K562 (cell line): ENCODE measurements around the gene NAB1. TPM values are rescaled to one million over a fixed set of nuclear protein-coding genes. Genes with fewer than 3 reads are reported as not detected.
A peak's percentile ranks its signal among the peaks of the same experiment; 100 is the strongest.

Experiments
- ARID3B ChIP-seq: fragments of 250-450 bp; sonication (Bioruptor Pico); IDR thresholded peaks from 2 replicates; pipeline ENCODE4 v1.4.0; 2020; ENCODE audit warnings: borderline replicate concordance
- FOSL1 ChIP-seq: fragments of 200-800 bp; sonication (Bioruptor generic); conservative IDR thresholded peaks from 2 replicates; pipeline ENCODE4 v1.6.1; 2016; ENCODE audit warnings: missing genetic modification characterization, missing compliant biosample characterization
- FOXJ2 ChIP-seq: fragments of 200-800 bp; sonication (Bioruptor generic); IDR thresholded peaks from 2 replicates; pipeline ENCODE4 v1.6.1; 2016; ENCODE audit warnings: missing genetic modification characterization, missing compliant biosample characterization
- HNRNPLL ChIP-seq: fragments of 200-400 bp; formaldehyde crosslinking; IDR thresholded peaks from 2 replicates; pipeline ENCODE4 v1.6.1; 2017; ENCODE audit warnings: low read length, low read depth, mild to moderate bottlenecking; ENCODE audit not compliant: poor library complexity, severe bottlenecking
- MCM2 ChIP-seq: fragments of 450-650 bp; IDR thresholded peaks from 2 replicates; pipeline ENCODE4 v1.6.1; 2017; ENCODE audit warnings: low read depth, mild to moderate bottlenecking
- NR2C1 ChIP-seq, 2 experiments: fragments of 450-650 bp; IDR thresholded peaks; 2 replicates each; pipeline ENCODE4 v1.6.1; 2017; ENCODE audit warnings: mild to moderate bottlenecking in 2 of 2, antibody characterized with exemption in 1 of 2, inconsistent platforms in 1 of 2, missing compliant biosample characterization in 1 of 2, missing genetic modification characterization in 1 of 2
- PCBP1 ChIP-seq: fragments of 200-400 bp; formaldehyde crosslinking; IDR thresholded peaks from 2 replicates; pipeline ENCODE4 v1.6.1; 2018; ENCODE audit warnings: mild to moderate bottlenecking, low read depth, low read length; ENCODE audit not compliant: poor library complexity, severe bottlenecking
- PHB ChIP-seq: fragments of 250-450 bp; sonication (Bioruptor Pico); IDR thresholded peaks from 2 replicates; pipeline ENCODE4 v1.5.0; 2021
- POLR2B ChIP-seq: fragments of 450-650 bp; IDR thresholded peaks from 2 replicates; pipeline ENCODE4 v1.6.1; 2018; ENCODE audit warnings: low read depth; ENCODE audit not compliant: partially characterized antibody
- RFX1 ChIP-seq: fragments of 450-650 bp; IDR thresholded peaks from 2 replicates; pipeline ENCODE4 v1.6.1; 2016; ENCODE audit warnings: mild to moderate bottlenecking, moderate library complexity
- SPI1 ChIP-seq: IDR thresholded peaks from 2 replicates; pipeline ENCODE4 v1.6.1; 2011; ENCODE audit warnings: low read depth, low read length, control low read depth, borderline replicate concordance
- SUPT5H ChIP-seq: fragments of 450-650 bp; IDR thresholded peaks from 2 replicates; pipeline ENCODE4 v1.6.1; 2016
- TCF7L2 ChIP-seq: fragments of 150-350 bp; IDR thresholded peaks from 2 replicates; pipeline ENCODE4 v1.6.1; 2016; ENCODE audit warnings: low read depth, mild to moderate bottlenecking, low read length, moderate library complexity
- ZNF354B ChIP-seq: fragments of 250-450 bp; sonication (Bioruptor Pico); IDR thresholded peaks from 2 replicates; pipeline ENCODE4 v1.4.0; 2020
- polyA plus RNA-seq, 8 experiments: library from polyadenylated mRNA; depleted of rRNA in 4 of 8; stranded (reverse) in 5 of 8; unstranded in 3 of 8; fragments of >200 nt; fragmentation: Nextera tagmentation in 2 of 8; fragmentation: Illumina TruSeq in 1 of 8; extraction: Ambion mirVana in 2 of 8; extraction: Trizol in 1 of 8; gene quantifications; 2 replicates each; pipeline versions ENCODE4 v1.2.1 to v1.2.3, GENCODE V29; 2011 to 2014; ENCODE audit warnings: inconsistent platforms in 1 of 8, missing spikeins in 1 of 8
- total RNA-seq, 7 experiments: library from RNA; depleted of rRNA in 6 of 7; stranded (reverse); fragments of >200 nt in 6 of 7; fragmentation: Illumina TruSeq in 2 of 7; extraction: Trizol in 2 of 7; gene quantifications; 2 replicates each; pipeline versions ENCODE4 v1.2.1 to v1.2.3, GENCODE V29; 2011 to 2021; ENCODE audit warnings: low replicate concordance in 1 of 7
- TF ChIP-seq, protein P1 (sequence below), 2 experiments: IDR thresholded peaks; 2 replicates each; pipeline ENCODE4 v1.6.1; 2012; ENCODE audit warnings: improper control_type of control experiment in 2 of 2, low read depth in 2 of 2, low read length in 2 of 2, borderline replicate concordance in 1 of 2
- TF ChIP-seq, protein P2 (sequence below): IDR thresholded peaks from 2 replicates; pipeline ENCODE4 v1.6.1; 2016; ENCODE audit warnings: missing genetic modification characterization, missing compliant biosample characterization
- TF ChIP-seq, protein P3 (sequence below): sonication (generic); formaldehyde crosslinking; IDR thresholded peaks from 2 replicates; pipeline ENCODE4 v1.8.0; 2022; ENCODE audit warnings: missing genetic modification reagents, mild to moderate bottlenecking, moderate library complexity, borderline replicate concordance
- TF ChIP-seq, protein P4 (sequence below): fragments of 450-650 bp; IDR thresholded peaks from 2 replicates; pipeline ENCODE4 v1.7.1; 2018; ENCODE audit warnings: mild to moderate bottlenecking, low read depth; ENCODE audit not compliant: partially characterized antibody

The NAB1 gene
- total and polyA plus RNA-seq, 9 of the 15 experiments (the other 6 are each of a cell fraction or from before 2014, with no cell fraction given): 3.1 to 23.0 (median 16.3) TPM

DNA sequence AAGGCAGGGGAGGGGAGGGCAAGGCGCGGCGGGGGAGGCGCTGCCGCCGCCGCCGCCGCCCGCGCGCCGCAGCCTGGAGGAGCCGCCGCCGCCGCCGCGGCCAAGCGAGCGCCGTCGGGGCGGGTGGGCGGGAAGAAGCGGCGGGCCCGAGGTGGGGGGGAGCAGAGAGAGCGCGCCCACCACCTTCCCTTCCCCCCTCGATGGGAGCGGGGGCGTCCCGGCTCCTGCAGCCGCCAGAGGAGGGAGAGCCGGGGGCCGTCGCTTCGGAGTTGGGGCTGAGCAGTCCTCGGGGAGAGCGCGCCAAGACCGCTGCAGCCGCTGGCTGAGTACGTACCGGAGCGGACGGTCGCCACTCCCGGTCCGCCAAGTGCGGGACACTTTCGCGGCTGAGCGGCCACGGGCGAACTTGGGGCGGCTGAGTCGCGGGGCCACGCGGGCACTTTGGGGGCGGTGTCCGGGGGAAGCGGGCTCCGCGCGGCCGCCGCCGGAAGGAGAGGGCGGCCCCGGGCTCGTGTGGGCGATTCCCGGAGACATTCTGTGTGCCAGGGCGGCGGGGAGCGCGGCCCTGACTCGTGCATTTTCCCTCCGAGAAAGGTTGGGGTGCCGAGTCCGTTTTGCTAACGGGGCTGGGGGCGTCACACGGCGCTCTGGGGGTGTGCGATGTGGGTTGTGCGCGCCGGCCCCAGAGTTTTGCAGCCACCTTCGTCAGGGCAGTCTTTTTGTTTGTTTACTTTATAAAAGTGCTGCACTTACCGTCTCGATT is at the start of gene NAB1 (continued):
- TF ChIP-seq, protein P1, sequence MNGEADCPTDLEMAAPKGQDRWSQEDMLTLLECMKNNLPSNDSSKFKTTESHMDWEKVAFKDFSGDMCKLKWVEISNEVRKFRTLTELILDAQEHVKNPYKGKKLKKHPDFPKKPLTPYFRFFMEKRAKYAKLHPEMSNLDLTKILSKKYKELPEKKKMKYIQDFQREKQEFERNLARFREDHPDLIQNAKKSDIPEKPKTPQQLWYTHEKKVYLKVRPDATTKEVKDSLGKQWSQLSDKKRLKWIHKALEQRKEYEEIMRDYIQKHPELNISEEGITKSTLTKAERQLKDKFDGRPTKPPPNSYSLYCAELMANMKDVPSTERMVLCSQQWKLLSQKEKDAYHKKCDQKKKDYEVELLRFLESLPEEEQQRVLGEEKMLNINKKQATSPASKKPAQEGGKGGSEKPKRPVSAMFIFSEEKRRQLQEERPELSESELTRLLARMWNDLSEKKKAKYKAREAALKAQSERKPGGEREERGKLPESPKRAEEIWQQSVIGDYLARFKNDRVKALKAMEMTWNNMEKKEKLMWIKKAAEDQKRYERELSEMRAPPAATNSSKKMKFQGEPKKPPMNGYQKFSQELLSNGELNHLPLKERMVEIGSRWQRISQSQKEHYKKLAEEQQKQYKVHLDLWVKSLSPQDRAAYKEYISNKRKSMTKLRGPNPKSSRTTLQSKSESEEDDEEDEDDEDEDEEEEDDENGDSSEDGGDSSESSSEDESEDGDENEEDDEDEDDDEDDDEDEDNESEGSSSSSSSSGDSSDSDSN (IDR thresholded peaks at IDR 0.05; ENCODE audit: borderline replicate concordance in 1 of 2, low read depth in 2 of 2, low read length in 2 of 2): 0 out of 4 replicates have a peak, but pooled peaks have one; percentile 62 to 71
- TF ChIP-seq, protein P2, sequence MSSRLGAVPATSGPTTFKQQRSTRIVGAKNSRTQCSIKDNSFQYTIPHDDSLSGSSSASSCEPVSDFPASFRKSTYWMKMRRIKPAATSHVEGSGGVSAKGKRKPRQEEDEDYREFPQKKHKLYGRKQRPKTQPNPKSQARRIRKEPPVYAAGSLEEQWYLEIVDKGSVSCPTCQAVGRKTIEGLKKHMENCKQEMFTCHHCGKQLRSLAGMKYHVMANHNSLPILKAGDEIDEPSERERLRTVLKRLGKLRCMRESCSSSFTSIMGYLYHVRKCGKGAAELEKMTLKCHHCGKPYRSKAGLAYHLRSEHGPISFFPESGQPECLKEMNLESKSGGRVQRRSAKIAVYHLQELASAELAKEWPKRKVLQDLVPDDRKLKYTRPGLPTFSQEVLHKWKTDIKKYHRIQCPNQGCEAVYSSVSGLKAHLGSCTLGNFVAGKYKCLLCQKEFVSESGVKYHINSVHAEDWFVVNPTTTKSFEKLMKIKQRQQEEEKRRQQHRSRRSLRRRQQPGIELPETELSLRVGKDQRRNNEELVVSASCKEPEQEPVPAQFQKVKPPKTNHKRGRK (tag): no peak
- peak; percentile 83 for TF ChIP-seq HNRNPLL
- no peak for TF ChIP-seq FOXJ2 (tag)
- no peak for TF ChIP-seq PHB (CRISPR knock-in tag)
- no peak for TF ChIP-seq NR2C1 (IDR thresholded peaks at IDR 0.05)
- no peak for TF ChIP-seq NR2C1 (tag; IDR thresholded peaks at IDR 0.05)
- TF ChIP-seq SUPT5H: peak; percentile 22; the same call in 1 of the 2 replicates
- no peak for TF ChIP-seq ZNF354B
- no peak for TF ChIP-seq TCF7L2
- TF ChIP-seq, protein P3, sequence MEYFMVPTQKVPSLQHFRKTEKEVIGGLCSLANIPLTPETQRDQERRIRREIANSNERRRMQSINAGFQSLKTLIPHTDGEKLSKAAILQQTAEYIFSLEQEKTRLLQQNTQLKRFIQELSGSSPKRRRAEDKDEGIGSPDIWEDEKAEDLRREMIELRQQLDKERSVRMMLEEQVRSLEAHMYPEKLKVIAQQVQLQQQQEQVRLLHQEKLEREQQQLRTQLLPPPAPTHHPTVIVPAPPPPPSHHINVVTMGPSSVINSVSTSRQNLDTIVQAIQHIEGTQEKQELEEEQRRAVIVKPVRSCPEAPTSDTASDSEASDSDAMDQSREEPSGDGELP (CRISPR knock-in tag): no peak
- TF ChIP-seq, protein P4, sequence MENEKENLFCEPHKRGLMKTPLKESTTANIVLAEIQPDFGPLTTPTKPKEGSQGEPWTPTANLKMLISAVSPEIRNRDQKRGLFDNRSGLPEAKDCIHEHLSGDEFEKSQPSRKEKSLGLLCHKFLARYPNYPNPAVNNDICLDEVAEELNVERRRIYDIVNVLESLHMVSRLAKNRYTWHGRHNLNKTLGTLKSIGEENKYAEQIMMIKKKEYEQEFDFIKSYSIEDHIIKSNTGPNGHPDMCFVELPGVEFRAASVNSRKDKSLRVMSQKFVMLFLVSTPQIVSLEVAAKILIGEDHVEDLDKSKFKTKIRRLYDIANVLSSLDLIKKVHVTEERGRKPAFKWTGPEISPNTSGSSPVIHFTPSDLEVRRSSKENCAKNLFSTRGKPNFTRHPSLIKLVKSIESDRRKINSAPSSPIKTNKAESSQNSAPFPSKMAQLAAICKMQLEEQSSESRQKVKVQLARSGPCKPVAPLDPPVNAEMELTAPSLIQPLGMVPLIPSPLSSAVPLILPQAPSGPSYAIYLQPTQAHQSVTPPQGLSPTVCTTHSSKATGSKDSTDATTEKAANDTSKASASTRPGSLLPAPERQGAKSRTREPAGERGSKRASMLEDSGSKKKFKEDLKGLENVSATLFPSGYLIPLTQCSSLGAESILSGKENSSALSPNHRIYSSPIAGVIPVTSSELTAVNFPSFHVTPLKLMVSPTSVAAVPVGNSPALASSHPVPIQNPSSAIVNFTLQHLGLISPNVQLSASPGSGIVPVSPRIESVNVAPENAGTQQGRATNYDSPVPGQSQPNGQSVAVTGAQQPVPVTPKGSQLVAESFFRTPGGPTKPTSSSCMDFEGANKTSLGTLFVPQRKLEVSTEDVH: no peak
- no peak for TF ChIP-seq MCM2
- TF ChIP-seq ARID3B: no peak
- no peak for TF ChIP-seq PCBP1
- no peak for TF ChIP-seq SPI1
- TF ChIP-seq RFX1: no peak
- TF ChIP-seq POLR2B: no peak
- TF ChIP-seq FOSL1: no peak; the same call in 1 of the 2 replicates
